A673 (cell line): ENCODE measurements around the gene NR6A1. TPM values are rescaled to one million over a fixed set of nuclear protein-coding genes. Genes with fewer than 3 reads are reported as not detected.

Source experiments
- BruUV-seq: library from RNA; stranded (reverse); fragments of 400-500 nt; replicated peaks from 2 replicates; lab custom pipeline; 2021; lab: Mats Ljungman, UMichigan
- CTCF ChIA-PET: fragments of 300-600 bp; sonication (Branson Sonifier 250); formaldehyde crosslinking; loops from one replicate; lab custom pipeline; 2022; ENCODE audit warnings: antibody characterized with exemption; lab: Charles Lee
- POLR2A ChIA-PET: fragments of 300-600 bp; sonication (Branson Sonifier 250); formaldehyde crosslinking; loops from one replicate; lab custom pipeline; 2022; ENCODE audit warnings: antibody characterized with exemption; ENCODE audit not compliant: low non-redundant PET; lab: Charles Lee
- DNase-seq: peaks from one replicate; pipeline ENCODE4 v3.0.0-alpha.2; 2015; ENCODE audit warnings: low spot score
- H3K27ac ChIP-seq: fragments of 200-600 bp; sonication (generic); 2 replicates; pipeline ENCODE4 v1.5.1; 2016; ENCODE audit warnings: mixed run types, low read depth, mild to moderate bottlenecking, mixed read lengths, antibody characterized with exemption, low read length; ENCODE audit not compliant: poor library complexity, severe bottlenecking
- H3K27me3 ChIP-seq: fragments of 200-600 bp; sonication (generic); replicated peaks from 2 replicates; pipeline ENCODE4 v1.6.1; 2017; ENCODE audit warnings: mixed run types, low read depth, mild to moderate bottlenecking, mixed read lengths, antibody characterized with exemption, low read length; ENCODE audit not compliant: insufficient read depth, poor library complexity
- H3K36me3 ChIP-seq: fragments of 200-600 bp; sonication (generic); 2 replicates; pipeline ENCODE4 v1.6.1; 2016; ENCODE audit warnings: mixed run types, mild to moderate bottlenecking, mixed read lengths, antibody characterized with exemption, low read length; ENCODE audit not compliant: insufficient read depth, poor library complexity, severe bottlenecking
- H3K4me1 ChIP-seq: fragments of 200-600 bp; sonication (generic); 2 replicates; pipeline ENCODE4 v1.6.1; 2017; ENCODE audit warnings: mixed run types, mild to moderate bottlenecking, mixed read lengths, antibody characterized with exemption, low read length; ENCODE audit not compliant: insufficient read depth, poor library complexity, severe bottlenecking
- H3K4me3 ChIP-seq: fragments of 200-600 bp; sonication (generic); 2 replicates; pipeline ENCODE4 v1.5.1; 2016; ENCODE audit warnings: low read depth, mixed run types, mild to moderate bottlenecking, mixed read lengths, low read length; ENCODE audit not compliant: poor library complexity, severe bottlenecking
- H3K9me3 ChIP-seq: fragments of 200-600 bp; sonication (generic); 2 replicates; pipeline ENCODE4 v1.6.1; 2016; ENCODE audit warnings: mixed run types, low read depth, mild to moderate bottlenecking, mixed read lengths, antibody characterized with exemption, low read length; ENCODE audit not compliant: poor library complexity, severe bottlenecking
- EZH2 ChIP-seq: fragments of 200-600 bp; sonication (generic); IDR thresholded peaks from 2 replicates; pipeline ENCODE4 v1.6.1; 2017; ENCODE audit warnings: borderline replicate concordance, low read depth, mild to moderate bottlenecking, mixed read lengths, antibody characterized with exemption, low read length; ENCODE audit not compliant: poor library complexity, severe bottlenecking
- intact Hi-C: fragments of 100-400 bp; cut with micrococcal nuclease; formaldehyde crosslinking; loops from one replicate; pipeline ENCODE4 v1.10.0; 2022; ENCODE audit not compliant: unreplicated experiment
- total RNA-seq: library from RNA; stranded (reverse); gene quantifications from 2 replicates; pipeline ENCODE4 v1.2.3, GENCODE V29; 2021
- TF ChIP-seq, protein P1 (sequence below): fragments of 300-800, 200-600 bp; sonication (generic); conservative IDR thresholded peaks from 2 replicates; pipeline ENCODE4 v1.5.1; 2017; ENCODE audit warnings: low read depth, mild to moderate bottlenecking, antibody characterized with exemption, low read length, moderate library complexity, mixed read lengths

The NR6A1 gene
- total RNA-seq, 1 experiment from 2014 or later: 5.3 TPM

DNA sequence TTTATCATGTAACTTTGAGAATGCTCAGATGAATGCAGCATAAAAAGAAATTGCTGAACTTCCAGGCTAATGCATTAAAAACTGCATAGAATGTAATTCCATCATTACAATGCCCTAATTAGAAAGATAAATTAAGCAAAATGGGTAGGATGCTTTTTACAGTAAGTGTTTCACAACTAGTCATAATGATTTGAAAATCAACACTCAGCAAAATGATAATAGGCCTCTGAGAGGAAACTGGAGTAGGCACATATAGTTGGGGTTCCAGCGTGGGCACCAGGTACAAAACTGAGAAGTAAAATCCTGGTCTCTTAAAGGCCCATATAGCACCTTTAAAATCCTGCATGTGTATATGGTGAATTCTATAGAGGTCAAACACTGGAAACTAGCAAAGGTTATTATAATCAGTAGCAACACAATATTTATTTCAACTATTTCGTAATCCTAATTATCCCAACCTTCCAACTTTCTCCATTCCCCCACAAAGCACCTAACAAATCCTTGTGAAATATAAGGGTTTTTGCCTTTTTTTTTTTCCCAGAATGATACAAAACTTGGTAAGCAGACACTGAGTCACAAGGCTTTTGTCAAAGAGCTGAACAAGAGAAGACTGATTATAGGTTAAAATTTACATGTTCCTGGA lies 155.9 kb downstream of the NR6A1 start:
- Histone ChIP-seq H3K4me1 (peaks cover 12% of the 10 kb centered on the region), H3K27me3 (no peaks in the 10 kb centered on the region), H3K27ac (no peak overlapping the region), H3K4me3 (no peak overlapping the region), H3K36me3 (no peaks in the 10 kb centered on the region), H3K9me3 (no peaks in the 10 kb centered on the region)
- intact Hi-C loops: loop anchor here (5.0 kb wide), 3 partner anchors 63 to 237 kb away; partner anchors contain the start of gene WDR38
- no peak for DNase-seq
- TF ChIP-seq, protein P1, sequence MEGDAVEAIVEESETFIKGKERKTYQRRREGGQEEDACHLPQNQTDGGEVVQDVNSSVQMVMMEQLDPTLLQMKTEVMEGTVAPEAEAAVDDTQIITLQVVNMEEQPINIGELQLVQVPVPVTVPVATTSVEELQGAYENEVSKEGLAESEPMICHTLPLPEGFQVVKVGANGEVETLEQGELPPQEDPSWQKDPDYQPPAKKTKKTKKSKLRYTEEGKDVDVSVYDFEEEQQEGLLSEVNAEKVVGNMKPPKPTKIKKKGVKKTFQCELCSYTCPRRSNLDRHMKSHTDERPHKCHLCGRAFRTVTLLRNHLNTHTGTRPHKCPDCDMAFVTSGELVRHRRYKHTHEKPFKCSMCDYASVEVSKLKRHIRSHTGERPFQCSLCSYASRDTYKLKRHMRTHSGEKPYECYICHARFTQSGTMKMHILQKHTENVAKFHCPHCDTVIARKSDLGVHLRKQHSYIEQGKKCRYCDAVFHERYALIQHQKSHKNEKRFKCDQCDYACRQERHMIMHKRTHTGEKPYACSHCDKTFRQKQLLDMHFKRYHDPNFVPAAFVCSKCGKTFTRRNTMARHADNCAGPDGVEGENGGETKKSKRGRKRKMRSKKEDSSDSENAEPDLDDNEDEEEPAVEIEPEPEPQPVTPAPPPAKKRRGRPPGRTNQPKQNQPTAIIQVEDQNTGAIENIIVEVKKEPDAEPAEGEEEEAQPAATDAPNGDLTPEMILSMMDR: no peak
- no peak for TF ChIP-seq EZH2
- no TSS peak for BruUV-seq
- CTCF ChIA-PET: no interaction called here
- POLR2A ChIA-PET: no interaction called here

DNA sequence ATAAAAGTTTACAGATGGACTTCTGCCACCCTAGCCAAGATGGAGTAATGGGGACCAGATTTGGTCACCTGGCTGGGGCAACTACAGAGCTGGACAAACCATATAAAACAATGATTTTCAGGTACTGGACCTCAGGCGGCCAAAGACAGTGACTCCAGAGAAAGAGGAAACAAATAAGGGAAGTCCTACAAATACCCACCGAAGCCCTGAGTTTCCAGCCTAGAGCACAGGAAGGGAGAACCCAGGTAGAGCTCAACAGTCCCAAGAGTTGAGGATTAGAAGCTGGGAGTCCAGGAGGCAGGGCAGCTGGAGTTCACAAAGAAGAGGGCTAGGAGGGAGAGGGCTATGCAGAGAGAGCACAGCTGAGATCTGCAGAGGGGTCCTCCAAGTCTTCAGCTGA lies 157.3 kb downstream of the NR6A1 start:
- no TSS peak for BruUV-seq
- intact Hi-C loops: no loop called here

DNA sequence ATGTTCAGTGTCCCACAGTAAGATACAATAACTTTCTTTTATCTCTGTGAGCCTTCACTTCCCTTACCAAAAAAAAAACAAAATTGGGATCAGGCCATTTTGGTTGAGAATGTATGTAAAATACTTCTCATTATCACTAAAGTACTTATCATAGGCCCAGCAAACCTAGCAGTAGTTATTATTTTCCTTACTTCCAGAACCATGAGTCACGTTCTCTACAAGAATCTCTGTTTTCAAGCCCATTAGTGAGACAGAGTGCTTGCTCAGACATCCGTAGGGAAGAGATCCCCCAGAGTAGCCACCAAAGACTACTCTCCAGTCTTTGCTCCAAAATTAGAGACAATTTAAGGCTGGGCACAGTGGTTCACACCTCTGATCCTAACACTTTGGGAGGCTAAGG lies 160.0 kb downstream of the NR6A1 start:
- ChIA-PET POLR2A (no interaction called here), CTCF (no interaction called here)
- intact Hi-C loops: no loop called here
- TF ChIP-seq EZH2: no peak
- TF ChIP-seq, protein P1: no peak
- Histone ChIP-seq H3K4me1 (peaks cover 4% of the 10 kb centered on the region), H3K9me3 (no peaks in the 10 kb centered on the region), H3K27ac (no peak overlapping the region), H3K36me3 (no peaks in the 10 kb centered on the region), H3K4me3 (no peak overlapping the region), H3K27me3 (no peaks in the 10 kb centered on the region)
- no peak for DNase-seq
- no TSS peak for BruUV-seq

More for the DNA sequence above, 157.3 kb downstream of the NR6A1 start:
- DNase-seq: no peak
- CTCF ChIA-PET: no interaction called here
- Histone ChIP-seq H3K4me3 (no peak overlapping the region), H3K9me3 (no peaks in the 10 kb centered on the region), H3K27ac (no peak overlapping the region), H3K36me3 (no peaks in the 10 kb centered on the region), H3K4me1 (peaks cover 12% of the 10 kb centered on the region), H3K27me3 (no peaks in the 10 kb centered on the region)
- POLR2A ChIA-PET: no interaction called here
- TF ChIP-seq EZH2: no peak
- TF ChIP-seq, protein P1: no peak
